Activated naive CD4-positive, alpha-beta T cell (primary cell): ENCODE measurements around the gene AVEN.
"Not testable (repeated sequence)": the region's sequence is repeated elsewhere in the genome, so short reads cannot be mapped to it uniquely, and the experiment has no call there.

Experiments used
- DNase-seq, 4 experiments: peaks; one replicate each; lab custom pipeline; 2025; lab: John Stamatoyannopoulos, UW

The AVEN gene

GRCh38 chr15:34039790-34040113 is 748 bp upstream of the AVEN start:
- DNase-seq = no peak

GRCh38 chr15:34038023-34038870 is 757 bp downstream of the AVEN start:
- DNase-seq = peak; percentile 40 to 72 (median 47)

GRCh38 chr15:34031987-34032760 is 6.8 kb downstream of the AVEN start:
- no peak for DNase-seq

- no peak for DNase-seq
These were observed 11.4 kb downstream of the AVEN start for GRCh38 chr15:34027606-34028005.

- no peak for DNase-seq
These were observed 13.8 kb downstream of the AVEN start for GRCh38 chr15:34025252-34025651.

- no peak for DNase-seq
These were observed 15.1 kb downstream of the AVEN start for GRCh38 chr15:34023907-34024306.

DNA sequence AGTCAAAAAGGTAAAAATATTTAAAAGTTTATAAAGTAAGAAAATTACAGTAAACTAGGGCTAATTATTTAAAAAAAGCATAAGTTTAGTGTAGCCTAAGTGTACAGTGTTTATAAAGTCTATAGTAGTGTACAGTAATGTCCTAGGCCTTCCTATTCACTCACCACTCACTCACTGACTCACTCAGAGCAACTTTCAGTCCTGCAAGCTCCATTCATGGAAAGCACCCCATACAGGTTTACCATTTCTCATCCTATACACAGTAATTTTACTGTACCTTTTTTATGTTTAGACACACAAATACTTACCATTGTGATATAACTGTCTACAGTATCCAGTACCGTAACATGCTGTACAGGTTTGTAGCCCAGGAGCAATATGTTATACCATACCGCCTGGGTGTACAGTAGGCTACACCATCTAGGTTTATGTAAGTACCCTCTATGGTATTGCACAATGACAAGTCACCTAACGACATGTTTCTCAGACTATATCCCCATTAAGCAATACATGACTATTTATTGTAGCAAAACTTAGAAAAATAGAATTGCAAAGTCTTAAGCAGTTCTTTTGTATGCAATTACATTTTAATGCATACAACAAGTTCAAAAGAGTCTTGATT is 19.5 kb downstream of the AVEN start:
- DNase-seq = no peak

- not testable (repeated sequence) for DNase-seq
These were observed 20.3 kb downstream of the AVEN start for GRCh38 chr15:34018738-34019137.

DNA sequence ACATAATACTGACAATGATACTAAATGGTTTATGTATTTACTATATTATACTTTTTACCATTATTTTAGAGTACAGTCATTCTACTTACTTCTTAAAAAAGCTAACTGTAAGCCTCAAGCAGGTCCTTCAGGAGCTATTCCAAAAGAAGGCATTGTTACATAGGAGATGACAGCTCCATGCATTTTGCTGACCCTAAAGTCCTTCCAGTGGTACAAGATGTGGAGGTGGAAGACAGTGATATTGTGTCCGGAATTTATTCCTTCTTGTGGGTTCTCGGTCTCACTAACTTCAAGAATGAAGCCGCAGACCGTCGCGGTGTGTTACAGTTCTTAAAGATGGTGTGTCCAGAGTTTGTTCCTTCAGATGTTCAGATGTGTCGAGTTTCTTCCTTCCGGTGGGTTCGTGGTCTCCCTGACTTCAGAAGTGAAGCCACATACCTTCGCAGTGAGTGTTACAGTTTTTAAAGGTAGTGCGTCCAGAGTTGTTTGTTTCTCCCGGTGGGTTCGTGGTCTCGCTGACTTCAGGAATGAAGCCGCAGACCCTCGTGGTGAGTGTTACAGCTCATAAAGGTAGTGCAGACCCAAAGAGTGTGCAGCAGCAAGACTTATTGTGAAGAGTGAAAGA is 20.9 kb downstream of the AVEN start:
- no peak for DNase-seq

GRCh38 chr15:34014556-34014955 is 24.4 kb downstream of the AVEN start:
- DNase-seq = no peak

DNA sequence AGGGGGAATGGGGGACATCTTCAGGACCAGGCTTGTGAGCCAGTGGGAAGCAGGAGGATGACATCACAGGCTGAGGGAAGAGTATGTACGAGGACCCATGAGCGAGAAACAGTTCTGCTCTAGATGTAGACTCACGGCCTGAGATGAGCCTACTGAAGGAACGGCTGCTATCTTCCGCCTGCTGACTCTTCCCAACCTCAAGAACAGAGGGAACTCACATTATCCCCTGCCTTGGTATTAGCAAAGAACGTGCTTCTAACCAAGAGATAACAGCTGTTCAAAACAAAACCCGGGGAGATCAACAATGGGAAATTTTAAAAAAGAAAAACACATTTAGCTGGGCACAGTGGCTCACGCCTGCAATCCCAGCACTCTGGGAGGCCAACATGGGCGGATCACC is 25.3 kb downstream of the AVEN start:
- DNase-seq = no peak

DNA sequence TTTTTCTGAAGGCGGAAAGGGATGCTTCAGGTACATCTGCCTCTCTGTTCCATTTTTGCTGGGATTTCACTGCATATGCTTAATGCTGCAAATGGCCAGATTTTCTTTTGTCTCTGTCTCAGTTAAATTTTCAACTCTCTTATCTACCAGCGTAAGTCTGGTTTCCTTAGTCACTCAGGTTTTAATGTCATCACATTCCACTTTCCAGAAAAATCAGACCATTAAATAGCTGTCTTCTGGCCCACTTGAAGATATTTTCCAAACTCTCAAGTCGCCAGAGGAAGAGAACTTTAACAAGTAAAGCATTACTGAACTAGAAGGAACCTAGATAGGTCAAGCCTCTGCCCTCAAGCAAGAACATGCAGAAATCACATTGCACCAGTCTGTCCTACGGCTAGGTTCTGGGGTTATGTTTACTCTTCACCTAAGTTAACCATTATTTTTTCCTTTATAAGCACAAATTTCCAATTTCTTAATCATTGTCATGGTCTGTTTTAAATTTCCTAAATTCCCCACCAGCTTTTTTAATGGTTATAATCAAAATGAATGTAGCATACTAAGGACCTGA is 26.5 kb downstream of the AVEN start:
- no peak for DNase-seq

DNA sequence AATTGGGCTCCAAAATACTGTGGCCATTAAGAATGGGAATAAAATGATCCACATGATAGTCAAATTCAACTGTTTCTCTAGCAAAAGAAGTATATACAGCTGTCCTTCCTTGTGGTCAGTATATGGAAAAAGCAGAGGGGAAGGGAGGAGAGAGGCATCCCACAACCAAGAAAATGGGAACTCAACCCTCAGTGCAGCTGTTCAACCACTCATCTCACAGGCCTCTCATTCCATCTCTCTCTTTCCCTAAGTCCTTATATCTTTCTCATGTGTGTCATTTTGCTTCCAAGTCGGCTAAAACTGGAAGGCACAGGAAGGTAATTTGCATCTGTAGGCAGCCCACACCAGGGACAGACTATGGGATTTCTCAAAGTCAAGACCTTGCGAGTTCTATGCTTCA is 27.5 kb downstream of the AVEN start:
- DNase-seq = no peak

GRCh38 chr15:34010921-34011320 is 28.1 kb downstream of the AVEN start:
- DNase-seq = no peak

DNA sequence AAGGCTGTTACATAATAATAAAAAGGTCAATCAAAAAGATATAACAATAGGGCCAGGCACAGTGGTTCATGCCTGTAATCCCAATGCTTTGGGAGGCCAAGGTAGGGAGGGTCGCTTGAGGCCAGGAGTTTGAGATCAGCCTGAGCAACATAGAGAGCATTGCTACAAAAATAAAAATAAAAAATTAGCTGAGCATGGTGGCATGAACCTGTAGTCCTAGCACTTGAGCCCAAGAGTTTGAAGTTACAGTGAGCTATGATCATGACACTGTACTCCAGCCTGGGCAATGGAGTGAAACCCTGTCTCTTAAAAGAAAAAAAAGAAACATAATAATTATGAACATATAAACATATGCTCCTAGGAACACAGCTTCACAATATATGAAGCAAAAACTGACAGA is 29.3 kb downstream of the AVEN start:
- DNase-seq = no peak

- no peak for DNase-seq
These were observed 32.6 kb downstream of the AVEN start for GRCh38 chr15:34006381-34006780.

GRCh38 chr15:34001536-34001935 is 37.5 kb downstream of the AVEN start:
- DNase-seq = no peak

- DNase-seq = not testable (repeated sequence)
These were observed 43.3 kb downstream of the AVEN start for GRCh38 chr15:33995666-33996065.

- no peak for DNase-seq
These were observed 44.9 kb downstream of the AVEN start for GRCh38 chr15:33994005-33994615.

GRCh38 chr15:33988384-33988783 is 50.6 kb downstream of the AVEN start:
- DNase-seq = no peak

GRCh38 chr15:33987444-33987843 is 51.6 kb downstream of the AVEN start:
- DNase-seq = no peak

- no peak for DNase-seq
These were observed 53.3 kb downstream of the AVEN start for GRCh38 chr15:33985751-33986150.
